HK-2 (cell line): ENCODE measurements around the gene C1orf167.
A peak's percentile ranks its signal among the peaks of the same experiment; 100 is the strongest.

Source experiments
- DNase-seq: peaks from one replicate; pipeline ENCODE4 v3.0.0-alpha.2; 2018; ENCODE audit not compliant: unreplicated experiment

The C1orf167 gene

DNA sequence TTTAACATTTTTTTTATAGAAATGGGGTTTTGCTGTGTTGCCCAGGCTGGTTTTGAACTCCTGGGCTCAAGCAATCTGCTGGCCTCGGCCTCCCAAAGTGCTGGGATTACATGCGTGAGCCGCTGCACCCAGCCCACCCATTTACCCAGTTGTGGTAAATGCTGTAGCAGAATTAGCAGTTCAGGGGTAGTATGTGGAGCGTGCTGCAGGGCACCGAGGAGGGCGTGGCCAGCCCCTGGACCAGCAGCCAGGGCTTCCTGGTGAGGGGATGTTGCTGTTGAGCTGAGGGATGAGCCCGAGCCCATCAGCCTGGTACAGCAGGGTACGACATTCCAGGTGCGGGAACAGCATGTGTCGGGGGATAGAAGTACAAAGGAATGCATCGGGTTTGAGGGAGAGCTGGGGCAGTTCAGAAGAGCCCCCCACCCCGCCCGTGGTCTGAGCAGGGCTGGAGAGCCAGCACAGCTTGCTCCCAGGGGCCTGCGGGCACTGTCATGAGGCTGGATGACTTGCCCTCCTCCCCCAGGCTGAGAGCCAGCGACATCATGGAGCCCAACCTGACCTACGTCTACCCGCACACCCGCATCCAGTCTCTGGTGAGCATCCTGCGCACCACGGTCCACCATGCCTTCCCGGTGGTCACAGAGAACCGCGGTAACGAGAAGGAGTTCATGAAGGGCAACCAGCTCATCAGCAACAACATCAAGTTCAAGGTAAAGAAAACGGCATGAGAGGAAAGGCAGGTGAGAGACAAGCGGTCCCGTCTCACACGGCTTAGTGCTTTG is 73.6 kb downstream of the C1orf167 start:
- DNase-seq = no peak

DNA sequence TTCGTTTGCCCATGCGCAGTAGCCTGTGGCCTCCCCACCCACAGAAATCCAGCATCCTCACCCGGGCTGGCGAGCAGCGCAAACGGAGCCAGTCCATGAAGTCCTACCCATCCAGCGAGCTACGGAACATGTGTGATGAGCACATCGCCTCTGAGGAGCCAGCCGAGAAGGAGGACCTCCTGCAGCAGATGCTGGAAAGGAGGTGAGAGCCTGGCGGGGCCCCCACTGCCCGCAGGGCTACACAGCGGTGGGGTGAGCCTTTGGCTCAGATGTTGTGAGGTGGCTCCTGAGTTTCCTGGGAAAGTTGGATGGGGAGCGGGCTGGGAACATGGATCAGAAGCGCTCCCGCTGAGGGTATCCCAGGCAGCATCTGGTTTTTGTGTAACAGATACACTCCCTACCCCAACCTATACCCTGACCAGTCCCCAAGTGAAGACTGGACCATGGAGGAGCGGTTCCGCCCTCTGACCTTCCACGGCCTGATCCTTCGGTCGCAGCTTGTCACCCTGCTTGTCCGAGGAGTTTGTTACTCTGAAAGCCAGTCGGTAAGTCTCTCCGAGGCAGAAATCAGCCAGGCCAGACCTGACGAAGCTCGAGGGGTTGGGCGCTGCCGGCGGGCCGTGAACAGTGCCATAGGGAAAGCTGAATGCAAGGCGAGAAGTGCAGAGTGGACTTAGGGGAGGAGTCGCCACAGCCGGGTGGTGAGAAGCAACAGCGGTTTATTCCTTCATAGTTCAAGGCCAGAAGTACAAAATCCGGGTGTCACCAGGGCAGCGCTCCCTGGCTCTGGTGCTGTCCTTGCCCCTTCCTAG is 75.2 kb downstream of the C1orf167 start:
- no peak for DNase-seq

DNA sequence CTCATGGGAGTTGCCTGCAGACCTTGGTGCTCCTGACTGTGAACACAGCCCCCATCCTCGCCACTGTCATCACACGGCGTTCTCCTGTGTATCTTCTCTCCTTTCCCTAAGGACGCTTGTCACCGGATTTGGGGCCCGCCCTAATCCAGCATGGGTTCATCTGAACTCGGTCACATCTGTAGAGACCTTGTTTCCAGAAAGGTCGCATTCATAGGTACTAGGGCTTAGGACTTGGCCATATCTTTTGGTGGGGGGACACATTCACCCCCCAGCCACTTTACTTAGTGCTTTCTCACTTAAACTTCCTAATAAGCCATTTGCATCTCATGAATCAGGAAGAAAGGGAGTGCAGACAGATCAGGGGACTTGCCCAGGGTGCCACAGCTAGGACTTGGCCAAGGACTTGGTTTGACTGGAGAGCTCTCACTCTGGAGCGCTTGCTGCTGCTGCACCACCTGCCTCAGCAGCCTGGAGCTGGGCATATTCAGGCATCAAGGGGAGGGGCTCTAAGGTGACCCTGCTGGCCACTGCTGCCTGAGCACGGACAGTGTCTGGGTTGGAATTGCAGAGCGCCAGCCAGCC is 75.9 kb downstream of the C1orf167 start:
- no peak for DNase-seq

DNA sequence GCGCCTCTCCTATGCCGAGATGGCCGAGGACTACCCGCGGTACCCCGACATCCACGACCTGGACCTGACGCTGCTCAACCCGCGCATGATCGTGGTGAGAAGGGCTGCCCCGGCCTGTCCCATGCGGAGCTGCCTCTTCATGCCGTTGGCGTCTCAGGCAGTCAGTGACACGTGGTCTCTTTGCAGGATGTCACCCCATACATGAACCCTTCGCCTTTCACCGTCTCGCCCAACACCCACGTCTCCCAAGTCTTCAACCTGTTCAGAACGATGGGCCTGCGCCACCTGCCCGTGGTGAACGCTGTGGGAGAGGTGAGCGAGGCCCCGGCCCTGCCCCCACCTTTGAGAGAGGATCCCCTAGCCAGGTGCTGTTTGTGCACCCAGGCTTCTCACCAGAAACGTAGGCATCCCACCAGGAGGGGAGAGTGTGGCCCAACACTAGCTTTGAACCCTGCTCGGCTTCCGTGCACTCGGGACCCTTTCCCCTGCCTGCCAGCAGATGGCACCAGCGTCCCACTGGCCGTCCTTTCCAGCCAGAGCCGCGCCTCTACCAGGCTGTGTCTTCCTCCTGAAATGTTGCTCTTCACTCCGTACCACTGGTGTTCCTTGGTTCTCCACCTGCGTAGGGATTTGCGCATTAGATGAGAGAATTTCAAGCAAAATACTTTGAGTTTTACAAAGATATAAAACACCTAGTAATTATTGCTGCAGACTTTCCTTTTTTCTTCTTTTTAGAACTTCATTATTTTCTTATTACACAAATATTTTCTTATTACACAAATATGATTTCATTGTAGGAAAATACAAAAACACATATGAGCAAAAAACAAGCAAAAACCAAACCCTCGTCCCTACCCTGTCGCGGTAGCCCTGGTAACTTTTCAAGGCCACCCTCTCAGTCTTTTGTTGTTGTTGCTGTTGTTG is 76.6 kb downstream of the C1orf167 start:
- DNase-seq = peak; percentile 66
